GM12878 (cell line): ENCODE data around the gene VSIG10L. TPM values are rescaled to one million over a fixed set of nuclear protein-coding genes. Genes with fewer than 3 reads are reported as not detected.

Experiments used
- ATAC-seq: fragments of 200-7000 bp; cut with Tn5 transposase; 3 replicates; pipeline ENCODE4 v1.9.1; 2020; ENCODE audit warnings: mild to moderate bottlenecking, moderate library complexity
- BruUV-seq: library from RNA; stranded (reverse); fragments of 400-500 nt; replicated peaks from 2 replicates; lab custom pipeline; 2021; lab: Mats Ljungman, UMichigan
- CTCF ChIA-PET: fragments of 300-600 bp; sonication (Branson Sonifier 250); formaldehyde crosslinking; extraction: SDS; loops from one replicate; lab custom pipeline; 2021; ENCODE audit warnings: inconsistent platforms; lab: Yijun Ruan, JAX
- POLR2A ChIA-PET: fragments of 350-600 bp; formaldehyde crosslinking; extraction: SDS; loops from one replicate; lab custom pipeline; 2021; ENCODE audit warnings: inconsistent platforms; lab: Charles Lee
- RAD21 ChIA-PET: fragments of 300-600 bp; sonication (Branson Sonifier 250); formaldehyde crosslinking; loops from one replicate; lab custom pipeline; 2023; ENCODE audit warnings: antibody characterized with exemption; ENCODE audit not compliant: unreplicated experiment; lab: Charles Lee
- SMC1A ChIA-PET: fragments of 300-600 bp; sonication (Branson Sonifier 250); formaldehyde crosslinking; loops from one replicate; lab custom pipeline; 2023; ENCODE audit not compliant: unreplicated experiment, uncharacterized antibody; lab: Charles Lee
- DNase-seq: peaks from one replicate; pipeline ENCODE4 v3.0.0-alpha.2; 2011; ENCODE audit warnings: low read depth, low spot score
- FAIRE-seq: peaks from 3 replicates; lab custom pipeline; 2011; peaks lifted over from hg19 to GRCh38; lab: Jason Lieb, UNC
- H2AFZ ChIP-seq: 2 replicates; pipeline ENCODE4 v1.6.0; 2011; ENCODE audit warnings: low read depth, low read length, control low read depth; ENCODE audit not compliant: control insufficient read depth
- H3K27ac ChIP-seq: 2 replicates; pipeline ENCODE4 v1.5.1; 2011; ENCODE audit warnings: control low read depth; ENCODE audit not compliant: control insufficient read depth, insufficient read depth
- H3K27me3 ChIP-seq, 2 experiments: replicated peaks in 1 of 2; 2 replicates each; pipeline versions ENCODE4 v1.6.0 to v1.6.1; 2011; ENCODE audit warnings: low read length in 1 of 2; ENCODE audit not compliant: control insufficient read depth in 2 of 2, insufficient read depth in 2 of 2
- H3K36me3 ChIP-seq, 2 experiments: 2 replicates each; pipeline ENCODE4 v1.5.1; 2011; ENCODE audit warnings: low read length in 1 of 2; ENCODE audit not compliant: control insufficient read depth in 2 of 2, insufficient read depth in 2 of 2
- H3K4me1 ChIP-seq: 2 replicates; pipeline ENCODE4 v1.6.1; 2011; ENCODE audit warnings: mild to moderate bottlenecking, low read length, moderate library complexity, mixed read lengths; ENCODE audit not compliant: control insufficient read depth, insufficient read depth
- H3K4me2 ChIP-seq: 2 replicates; pipeline ENCODE4 v1.6.0; 2011; ENCODE audit warnings: control low read depth; ENCODE audit not compliant: control insufficient read depth, insufficient read depth
- H3K4me3 ChIP-seq: fragments of 200-600 bp; sonication (generic); 2 replicates; pipeline ENCODE4 v1.5.1; 2016
- H3K79me2 ChIP-seq: 2 replicates; pipeline ENCODE4 v1.6.0; 2011; ENCODE audit warnings: low read length; ENCODE audit not compliant: control insufficient read depth, insufficient read depth
- H3K9ac ChIP-seq: 2 replicates; pipeline ENCODE4 v1.8.0; 2011; ENCODE audit warnings: low read length, control low read depth, mixed read lengths; ENCODE audit not compliant: control insufficient read depth, insufficient read depth
- H3K9me3 ChIP-seq: replicated peaks from 3 replicates; pipeline ENCODE4 v1.5.1; 2011; ENCODE audit warnings: mild to moderate bottlenecking, low read length; ENCODE audit not compliant: control insufficient read depth, insufficient read depth
- H4K20me1 ChIP-seq: 2 replicates; pipeline ENCODE4 v1.6.0; 2011; ENCODE audit not compliant: control insufficient read depth, insufficient read depth
- ASH2L ChIP-seq: fragments of 300-600, 200-600 bp; sonication (generic); IDR thresholded peaks from 2 replicates; pipeline ENCODE4 v1.6.1; 2017; ENCODE audit warnings: low read depth, mild to moderate bottlenecking, borderline replicate concordance
- MEF2A ChIP-seq: IDR thresholded peaks from 2 replicates; pipeline ENCODE4 v1.6.1; 2011; ENCODE audit warnings: low read depth, mild to moderate bottlenecking, low read length, moderate library complexity; ENCODE audit not compliant: insufficient read depth
- POLR2A ChIP-seq: IDR thresholded peaks from 2 replicates; pipeline ENCODE4 v1.6.1; 2011; ENCODE audit warnings: low read depth, mild to moderate bottlenecking, low read length
- WGBS: methylation state at CpG from one replicate; pipeline ENCODE4 v1.1.6; 2016; ENCODE audit warnings: low lambda C conversion rate; ENCODE audit not compliant: insufficient replicate concordance, insufficient coverage; ENCODE audit errors: missing lambda C conversion rate; 5-methylcytosine and 5-hydroxymethylcytosine counted together
- in situ Hi-C: fragments of 300-500 bp; cut with MboI; formaldehyde crosslinking; loops from 9 replicates; pipeline ENCODE4 v1.14.3; 2018; ENCODE audit warnings: mixed read lengths
- intact Hi-C: fragments of 100-400 bp; cut with micrococcal nuclease; formaldehyde crosslinking; loops from one replicate; pipeline ENCODE4 v1.14.2; 2022; ENCODE audit not compliant: unreplicated experiment
- polyA plus RNA-seq, 11 experiments: library from polyadenylated mRNA; depleted of rRNA in 4 of 11; unstranded in 6 of 11; stranded (reverse) in 5 of 11; fragments of >200 nt; fragmentation: Nextera tagmentation in 4 of 11; fragmentation: Illumina TruSeq in 1 of 11; extraction: Ambion mirVana in 4 of 11; extraction: Trizol in 1 of 11; gene quantifications; 1 replicate in 1 of 11; 2 replicates in 10 of 11; pipeline versions ENCODE4 v1.2.1 to v1.2.3, GENCODE V29; 2011 to 2016; ENCODE audit warnings: inconsistent platforms in 2 of 11, missing spikeins in 2 of 11, low read depth in 1 of 11
- total RNA-seq, 4 experiments: library from RNA; depleted of rRNA in 3 of 4; stranded (reverse); fragments of >200 nt in 3 of 4; fragmentation: Illumina TruSeq in 1 of 4; extraction: Trizol in 1 of 4; gene quantifications; 2 replicates each; pipeline versions ENCODE4 v1.2.1 to v1.2.3, GENCODE V29; 2013 to 2021
- TF ChIP-seq, protein P1 (sequence below): fragments of 450-650 bp; formaldehyde crosslinking; IDR thresholded peaks from 2 replicates; pipeline ENCODE4 v1.5.0; 2022; ENCODE audit warnings: mild to moderate bottlenecking, missing genetic modification characterization

The VSIG10L gene
- total and polyA plus RNA-seq, 10 of the 15 experiments (the other 5 are each of a cell fraction or from before 2014, with no cell fraction given): 0.09 to 0.93 (median 0.49) TPM

DNA sequence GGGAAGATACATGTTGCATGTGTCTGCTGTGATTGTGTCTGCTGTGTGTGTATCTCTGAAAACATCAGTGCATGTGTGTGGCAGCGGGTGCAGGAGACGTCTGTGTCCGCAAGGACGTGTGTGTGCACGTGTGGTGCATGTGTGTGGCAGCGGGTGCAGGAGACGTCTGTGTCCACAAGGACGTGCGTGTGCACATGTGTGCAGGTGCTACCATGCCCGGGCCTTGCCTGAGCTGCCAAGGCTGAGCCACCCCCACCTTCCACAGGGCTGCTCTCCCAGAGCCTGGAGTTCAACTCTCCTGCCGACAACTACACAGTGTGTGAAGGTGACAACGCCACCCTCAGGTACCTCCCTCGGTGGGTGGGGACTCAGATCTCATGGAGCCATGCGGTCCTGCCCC lies 20.1 kb downstream of the VSIG10L start (continued):
- TF ChIP-seq, protein P1, sequence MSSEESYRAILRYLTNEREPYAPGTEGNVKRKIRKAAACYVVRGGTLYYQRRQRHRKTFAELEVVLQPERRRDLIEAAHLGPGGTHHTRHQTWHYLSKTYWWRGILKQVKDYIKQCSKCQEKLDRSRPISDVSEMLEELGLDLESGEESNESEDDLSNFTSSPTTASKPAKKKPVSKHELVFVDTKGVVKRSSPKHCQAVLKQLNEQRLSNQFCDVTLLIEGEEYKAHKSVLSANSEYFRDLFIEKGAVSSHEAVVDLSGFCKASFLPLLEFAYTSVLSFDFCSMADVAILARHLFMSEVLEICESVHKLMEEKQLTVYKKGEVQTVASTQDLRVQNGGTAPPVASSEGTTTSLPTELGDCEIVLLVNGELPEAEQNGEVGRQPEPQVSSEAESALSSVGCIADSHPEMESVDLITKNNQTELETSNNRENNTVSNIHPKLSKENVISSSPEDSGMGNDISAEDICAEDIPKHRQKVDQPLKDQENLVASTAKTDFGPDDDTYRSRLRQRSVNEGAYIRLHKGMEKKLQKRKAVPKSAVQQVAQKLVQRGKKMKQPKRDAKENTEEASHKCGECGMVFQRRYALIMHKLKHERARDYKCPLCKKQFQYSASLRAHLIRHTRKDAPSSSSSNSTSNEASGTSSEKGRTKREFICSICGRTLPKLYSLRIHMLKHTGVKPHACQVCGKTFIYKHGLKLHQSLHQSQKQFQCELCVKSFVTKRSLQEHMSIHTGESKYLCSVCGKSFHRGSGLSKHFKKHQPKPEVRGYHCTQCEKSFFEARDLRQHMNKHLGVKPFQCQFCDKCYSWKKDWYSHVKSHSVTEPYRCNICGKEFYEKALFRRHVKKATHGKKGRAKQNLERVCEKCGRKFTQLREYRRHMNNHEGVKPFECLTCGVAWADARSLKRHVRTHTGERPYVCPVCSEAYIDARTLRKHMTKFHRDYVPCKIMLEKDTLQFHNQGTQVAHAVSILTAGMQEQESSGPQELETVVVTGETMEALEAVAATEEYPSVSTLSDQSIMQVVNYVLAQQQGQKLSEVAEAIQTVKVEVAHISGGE: no peak
- TF ChIP-seq POLR2A: no peak

DNA sequence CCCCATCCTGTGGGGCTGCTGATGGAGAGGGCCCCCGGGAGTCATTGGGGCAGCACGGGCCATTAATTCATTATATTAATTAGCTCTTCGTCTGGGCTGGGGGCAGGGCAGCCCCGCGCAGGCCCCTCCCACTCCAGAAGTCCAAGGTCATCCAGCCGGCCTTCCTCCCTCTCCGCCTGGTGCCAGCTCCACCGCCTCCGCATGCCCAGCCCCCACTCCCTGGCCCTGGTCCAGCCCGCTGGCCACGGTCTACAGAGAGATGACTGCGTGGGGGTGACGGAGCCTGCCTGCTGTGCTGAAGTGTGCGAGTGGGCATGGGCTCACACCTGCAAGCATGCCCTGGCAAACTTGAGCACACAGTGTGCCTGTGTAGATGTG lies 21.7 kb downstream of the VSIG10L start:
- intact Hi-C loops: no loop called here
- no peaks in the 10 kb centered on the region for H3K79me2 ChIP-seq
- H2AFZ ChIP-seq: no peak overlapping the region
- H3K4me1 ChIP-seq: no peaks in the 10 kb centered on the region
- WGBS: 64% methylated on average over 14 of the region's 14 CpGs
- no peak overlapping the region for H3K27ac ChIP-seq
- ChIA-PET CTCF (no interaction called here), RAD21 (no interaction called here), POLR2A (no interaction called here), SMC1A (no interaction called here)
- H3K36me3 ChIP-seq: no peaks in the 10 kb centered on the region
- no TSS peak for BruUV-seq
- no peak overlapping the region for H3K9ac ChIP-seq
- H3K27me3 ChIP-seq: peaks cover 0 to 5% of the 10 kb centered on the region in 2 experiments; a peak in 1 of 4 replicates
- FAIRE-seq: no peak
- H4K20me1 ChIP-seq: no peaks in the 10 kb centered on the region
- DNase-seq: no peak
- H3K9me3 ChIP-seq: no peaks in the 10 kb centered on the region
- TF ChIP-seq ASH2L (no peak), MEF2A (no peak)
- H3K4me3 ChIP-seq: no peak overlapping the region
- in situ Hi-C loops: no loop called here
- ATAC-seq: no peak
- no peak overlapping the region for H3K4me2 ChIP-seq
